ENCODE data around the gene MAP2K6. TPM values are rescaled to one million over a fixed set of nuclear protein-coding genes. Genes with fewer than 3 reads are reported as not detected.

Gene MAP2K6
- 1.2 and 3.3 TPM in 2 replicates for total RNA-seq

GRCh38 chr17:69414408-69415274, at the start of gene MAP2K6:
Gene MAP2K6 (plus strand): TSS chr17:69414697. CDS start chr17:69414985, 288 bp downstream.
- DNase-seq (ENCODE audit: low read depth), result peak; percentile 60

GRCh38 chr17:69367298-69367697, 47.2 kb upstream of the MAP2K6 start:
- no peak for DNase-seq (ENCODE audit: low read depth)

GRCh38 chr17:69373069-69373468, 41.4 kb upstream of the MAP2K6 start:
- DNase-seq (ENCODE audit: low read depth), result no peak

- no peak for DNase-seq (ENCODE audit: low read depth)
Observed at GRCh38 chr17:69375229-69375628, 39.3 kb upstream of the MAP2K6 start.

GRCh38 chr17:69388822-69389442, 25.6 kb upstream of the MAP2K6 start:
- DNase-seq (ENCODE audit: low read depth), result no peak

GRCh38 chr17:69390795-69391501, 23.5 kb upstream of the MAP2K6 start:
- no peak for DNase-seq (ENCODE audit: low read depth)

- DNase-seq (ENCODE audit: low read depth), result no peak
Observed at GRCh38 chr17:69401251-69401650, 13.2 kb upstream of the MAP2K6 start.

GRCh38 chr17:69402052-69402451, 12.4 kb upstream of the MAP2K6 start:
- no peak for DNase-seq (ENCODE audit: low read depth)

GRCh38 chr17:69404399-69404798, 10.1 kb upstream of the MAP2K6 start:
- no peak for DNase-seq (ENCODE audit: low read depth)

- no peak for DNase-seq (ENCODE audit: low read depth)
Observed at GRCh38 chr17:69405096-69405495, 9.4 kb upstream of the MAP2K6 start.

GRCh38 chr17:69406941-69407340, 7.6 kb upstream of the MAP2K6 start:
- DNase-seq (ENCODE audit: low read depth), result no peak

GRCh38 chr17:69407759-69408158, 6.7 kb upstream of the MAP2K6 start:
- no peak for DNase-seq (ENCODE audit: low read depth)

GRCh38 chr17:69410671-69411070, 3.8 kb upstream of the MAP2K6 start:
- no peak for DNase-seq (ENCODE audit: low read depth)

GRCh38 chr17:69411766-69412165, 2.7 kb upstream of the MAP2K6 start:
- DNase-seq (ENCODE audit: low read depth), result no peak

GRCh38 chr17:69412251-69412671, 2.2 kb upstream of the MAP2K6 start:
- no peak for DNase-seq (ENCODE audit: low read depth)

GRCh38 chr17:69415431-69415830, 934 bp downstream of the MAP2K6 start:
- DNase-seq (ENCODE audit: low read depth), result no peak

- DNase-seq (ENCODE audit: low read depth), result no peak
Observed at GRCh38 chr17:69417545-69418483, 3.3 kb downstream of the MAP2K6 start.

- DNase-seq (ENCODE audit: low read depth), result no peak
Observed at GRCh38 chr17:69418535-69418934, 4.0 kb downstream of the MAP2K6 start.

- no peak for DNase-seq (ENCODE audit: low read depth)
Observed at GRCh38 chr17:69423450-69423849, 9.0 kb downstream of the MAP2K6 start.

- no peak for DNase-seq (ENCODE audit: low read depth)
Observed at GRCh38 chr17:69424287-69425041, 10.0 kb downstream of the MAP2K6 start.

- DNase-seq (ENCODE audit: low read depth), result no peak
Observed at GRCh38 chr17:69425978-69426377, 11.5 kb downstream of the MAP2K6 start.

All from renal cortical epithelial cell (primary cell).